Nephron (organoid): Measurements from ENCODE around the gene SARS2.
A peak's percentile ranks its signal among the peaks of the same experiment; 100 is the strongest.

ENCODE experiments used
- H3K27ac Mint-ChIP-seq, 3 experiments: 2 replicates each; pipeline ENCODE4 v1.8.0; 2020; ENCODE audit warnings: mixed read lengths in 3 of 3, mild to moderate bottlenecking in 2 of 3, moderate library complexity in 1 of 3
- H3K27me3 Mint-ChIP-seq: 2 replicates; pipeline ENCODE4 v1.8.0; 2021; ENCODE audit warnings: low read depth, mild to moderate bottlenecking, moderate library complexity, mixed read lengths
- H3K36me3 Mint-ChIP-seq: 2 replicates; pipeline ENCODE4 v1.8.0; 2020; ENCODE audit warnings: low read depth, mixed read lengths
- H3K4me1 Mint-ChIP-seq: 2 replicates; pipeline ENCODE4 v1.8.0; 2020; ENCODE audit warnings: mixed read lengths
- H3K4me3 Mint-ChIP-seq, 3 experiments: 2 replicates each; pipeline ENCODE4 v1.8.0; 2020; ENCODE audit warnings: mild to moderate bottlenecking in 3 of 3, mixed read lengths in 3 of 3, moderate library complexity in 2 of 3
- H3K9me3 Mint-ChIP-seq: 2 replicates; pipeline ENCODE4 v1.8.0; 2020; ENCODE audit warnings: mixed read lengths
- CTCF ChIP-seq, 3 experiments: fragments of 200-600 bp; sonication (generic); IDR thresholded peaks; one replicate each; pipeline ENCODE4 v1.5.0; 2021; ENCODE audit warnings: antibody characterized with exemption in 3 of 3; ENCODE audit not compliant: unreplicated experiment in 3 of 3

The SARS2 gene

GRCh38 chr19:38929929-38930775 lies at the start of gene SARS2:
SARS2 (minus strand) TSS chr19:38930763; CDS start chr19:38930736, 27 bp downstream.
- Mint-ChIP-seq H3K27me3 (no peaks in the 10 kb centered on the region), H3K27ac (peak within 1 kb of the TSS; percentile 93 to 99 (median 98)), H3K4me3 (peak within 1 kb of the TSS; percentile 99 to 100 (median 99)), H3K9me3 (peaks cover 5% of the 10 kb centered on the region), H3K36me3 (peaks cover 37% of the 10 kb centered on the region), H3K4me1 (peaks cover 15% of the 10 kb centered on the region)
- peak; percentile 100 for TF ChIP-seq CTCF (IDR thresholded peaks at IDR 0.05; ENCODE audit: unreplicated experiment in 3 of 3)

GRCh38 chr19:38979812-38980211 lies 49.2 kb upstream of the SARS2 start:
- H3K9me3 Mint-ChIP-seq, result peaks cover 2% of the 10 kb centered on the region
- H3K36me3 Mint-ChIP-seq, result no peaks in the 10 kb centered on the region
- no peak for TF ChIP-seq CTCF (IDR thresholded peaks at IDR 0.05; ENCODE audit: unreplicated experiment in 3 of 3)
- peaks cover 25% of the 10 kb centered on the region for H3K4me1 Mint-ChIP-seq
- peaks cover 7% of the 10 kb centered on the region for H3K27me3 Mint-ChIP-seq
- H3K4me3 Mint-ChIP-seq, result no peak overlapping the region
- H3K27ac Mint-ChIP-seq, result peak overlapping the region in 1 of 3 experiments; percentile 55

GRCh38 chr19:38978326-38978689 lies 47.7 kb upstream of the SARS2 start:
- Mint-ChIP-seq H3K36me3 (no peaks in the 10 kb centered on the region), H3K4me3 (peak overlapping the region in 2 of 3 experiments; percentile 13 to 47), H3K27ac (peak overlapping the region; percentile 97 to 99 (median 99)), H3K27me3 (peaks cover 7% of the 10 kb centered on the region), H3K9me3 (peaks cover 2% of the 10 kb centered on the region), H3K4me1 (peaks cover 31% of the 10 kb centered on the region)
- TF ChIP-seq CTCF (IDR thresholded peaks at IDR 0.05; ENCODE audit: unreplicated experiment in 3 of 3), result no peak

- Mint-ChIP-seq H3K4me3 (peak overlapping the region; percentile 62 to 92 (median 70)), H3K9me3 (peaks cover 2% of the 10 kb centered on the region), H3K4me1 (peaks cover 31% of the 10 kb centered on the region), H3K27ac (peak overlapping the region; percentile 97 to 99 (median 99)), H3K36me3 (peaks cover 1% of the 10 kb centered on the region), H3K27me3 (peaks cover 7% of the 10 kb centered on the region)
- no peak for TF ChIP-seq CTCF (IDR thresholded peaks at IDR 0.05; ENCODE audit: unreplicated experiment in 3 of 3)
These were observed 47.1 kb upstream of the SARS2 start for GRCh38 chr19:38977445-38978325.

GRCh38 chr19:38975861-38976271 lies 45.3 kb upstream of the SARS2 start:
- TF ChIP-seq CTCF (IDR thresholded peaks at IDR 0.05; ENCODE audit: unreplicated experiment in 3 of 3), result no peak
- Mint-ChIP-seq H3K27me3 (no peaks in the 10 kb centered on the region), H3K36me3 (peaks cover 16% of the 10 kb centered on the region), H3K4me1 (peaks cover 40% of the 10 kb centered on the region), H3K27ac (peak overlapping the region; percentile 97 to 99 (median 99)), H3K9me3 (peaks cover 2% of the 10 kb centered on the region), H3K4me3 (peak overlapping the region; percentile 92)
